ENCODE results near the gene NCMAP.

NCMAP gene

DNA sequence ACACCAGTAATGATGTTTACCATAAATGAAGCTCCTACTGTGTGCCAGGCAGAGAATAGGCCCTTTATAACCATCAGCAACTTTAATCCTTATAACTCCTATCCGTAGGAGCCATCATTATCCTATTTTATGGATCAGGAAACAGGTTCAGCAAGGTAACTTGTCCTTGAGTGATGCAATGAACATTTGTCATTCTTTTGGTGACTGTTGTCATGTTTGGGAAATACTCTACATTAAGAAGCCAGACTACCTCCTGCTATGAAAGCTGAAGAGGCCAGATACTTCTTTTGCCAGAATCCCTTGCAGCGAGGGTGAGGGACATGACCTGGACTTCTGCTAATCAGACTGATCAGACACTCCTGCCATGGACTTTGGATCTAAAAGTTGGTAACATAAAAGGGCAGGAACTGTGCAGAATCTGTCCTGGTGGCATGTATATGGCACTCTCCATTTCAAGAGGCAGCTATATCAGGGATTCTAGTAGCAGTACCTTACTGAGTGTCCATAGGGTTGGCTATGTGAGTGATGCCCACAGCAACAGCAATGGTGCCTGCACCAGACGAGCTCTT, 54.1 kb downstream of the NCMAP start:
- Histone ChIP-seq H3K4me2 (ENCODE audit: low read length) (no peak overlapping the region), H3K4me3 (ENCODE audit: low read length) (no peak overlapping the region), H3K27ac (ENCODE audit: low read depth, low read length) (no peak overlapping the region), H3F3A (ENCODE audit: control insufficient read depth, insufficient read depth) (no peaks in the 10 kb centered on the region), H3K4me1 (ENCODE audit: control insufficient read depth, low read length) (no peaks in the 10 kb centered on the region), H3K27me3 (ENCODE audit: control insufficient read depth, low read length) (peaks cover 26% of the 10 kb centered on the region), H4K20me1 (ENCODE audit: control insufficient read depth, insufficient read depth, low read depth, low read length) (no peaks in the 10 kb centered on the region), H3K36me3 (ENCODE audit: control insufficient read depth, low read length) (no peaks in the 10 kb centered on the region), H3K9me2 (replicated peaks; ENCODE audit: control insufficient read depth, low read length) (no peaks in the 10 kb centered on the region), H3K79me2 (ENCODE audit: control insufficient read depth, low read length) (no peaks in the 10 kb centered on the region), H3K9me3 (ENCODE audit: control insufficient read depth, insufficient read depth, low read length) (no peaks in the 10 kb centered on the region)
- TF ChIP-seq, protein P1, sequence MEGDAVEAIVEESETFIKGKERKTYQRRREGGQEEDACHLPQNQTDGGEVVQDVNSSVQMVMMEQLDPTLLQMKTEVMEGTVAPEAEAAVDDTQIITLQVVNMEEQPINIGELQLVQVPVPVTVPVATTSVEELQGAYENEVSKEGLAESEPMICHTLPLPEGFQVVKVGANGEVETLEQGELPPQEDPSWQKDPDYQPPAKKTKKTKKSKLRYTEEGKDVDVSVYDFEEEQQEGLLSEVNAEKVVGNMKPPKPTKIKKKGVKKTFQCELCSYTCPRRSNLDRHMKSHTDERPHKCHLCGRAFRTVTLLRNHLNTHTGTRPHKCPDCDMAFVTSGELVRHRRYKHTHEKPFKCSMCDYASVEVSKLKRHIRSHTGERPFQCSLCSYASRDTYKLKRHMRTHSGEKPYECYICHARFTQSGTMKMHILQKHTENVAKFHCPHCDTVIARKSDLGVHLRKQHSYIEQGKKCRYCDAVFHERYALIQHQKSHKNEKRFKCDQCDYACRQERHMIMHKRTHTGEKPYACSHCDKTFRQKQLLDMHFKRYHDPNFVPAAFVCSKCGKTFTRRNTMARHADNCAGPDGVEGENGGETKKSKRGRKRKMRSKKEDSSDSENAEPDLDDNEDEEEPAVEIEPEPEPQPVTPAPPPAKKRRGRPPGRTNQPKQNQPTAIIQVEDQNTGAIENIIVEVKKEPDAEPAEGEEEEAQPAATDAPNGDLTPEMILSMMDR (IDR thresholded peaks at IDR 0.05; ENCODE audit: low read depth, low read length, poor library complexity, severe bottlenecking) = no peak
- no peak for TF ChIP-seq EZH2phosphoT487 (IDR thresholded peaks at IDR 0.05; ENCODE audit: borderline replicate concordance, low read length)

DNA sequence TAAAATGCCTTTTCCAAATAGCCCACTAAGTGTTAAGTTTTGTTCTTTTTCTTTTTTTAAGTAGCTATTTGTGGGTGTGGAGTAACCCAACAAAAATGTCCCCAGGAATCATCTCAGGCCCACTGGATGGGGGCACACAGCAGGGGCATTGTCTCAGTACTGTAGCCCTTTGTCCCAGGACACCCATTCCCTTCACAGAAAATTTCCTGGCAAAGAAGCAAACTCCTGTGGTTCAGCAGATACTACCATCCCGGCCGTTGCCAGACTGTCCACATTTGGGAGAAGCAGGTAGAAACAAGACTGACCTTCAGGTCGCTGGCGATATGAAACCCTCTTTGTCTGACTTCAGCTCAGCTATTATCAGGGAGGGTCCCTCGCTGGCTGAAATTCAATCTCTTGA, 63.5 kb downstream of the NCMAP start:
- H3K27me3 ChIP-seq (ENCODE audit: control insufficient read depth, low read length) = peaks cover 29% of the 10 kb centered on the region
- no peaks in the 10 kb centered on the region for H3K9me2 ChIP-seq (replicated peaks; ENCODE audit: control insufficient read depth, low read length)
- H4K20me1 ChIP-seq (ENCODE audit: control insufficient read depth, insufficient read depth, low read depth, low read length) = no peaks in the 10 kb centered on the region
- H3F3A ChIP-seq (ENCODE audit: control insufficient read depth, insufficient read depth) = no peaks in the 10 kb centered on the region
- TF ChIP-seq EZH2phosphoT487 (IDR thresholded peaks at IDR 0.05; ENCODE audit: borderline replicate concordance, low read length) = no peak
- TF ChIP-seq, protein P1 (IDR thresholded peaks at IDR 0.05; ENCODE audit: low read depth, low read length, poor library complexity, severe bottlenecking) = no peak
- H3K36me3 ChIP-seq (ENCODE audit: control insufficient read depth, low read length) = no peaks in the 10 kb centered on the region
- no peak overlapping the region for H3K27ac ChIP-seq (ENCODE audit: low read depth, low read length)
- H3K4me2 ChIP-seq (ENCODE audit: low read length) = no peak overlapping the region
- no peaks in the 10 kb centered on the region for H3K4me1 ChIP-seq (ENCODE audit: control insufficient read depth, low read length)
- H3K9me3 ChIP-seq (ENCODE audit: control insufficient read depth, insufficient read depth, low read length) = no peaks in the 10 kb centered on the region
- no peak overlapping the region for H3K4me3 ChIP-seq (ENCODE audit: low read length)
- no peaks in the 10 kb centered on the region for H3K79me2 ChIP-seq (ENCODE audit: control insufficient read depth, low read length)

DNA sequence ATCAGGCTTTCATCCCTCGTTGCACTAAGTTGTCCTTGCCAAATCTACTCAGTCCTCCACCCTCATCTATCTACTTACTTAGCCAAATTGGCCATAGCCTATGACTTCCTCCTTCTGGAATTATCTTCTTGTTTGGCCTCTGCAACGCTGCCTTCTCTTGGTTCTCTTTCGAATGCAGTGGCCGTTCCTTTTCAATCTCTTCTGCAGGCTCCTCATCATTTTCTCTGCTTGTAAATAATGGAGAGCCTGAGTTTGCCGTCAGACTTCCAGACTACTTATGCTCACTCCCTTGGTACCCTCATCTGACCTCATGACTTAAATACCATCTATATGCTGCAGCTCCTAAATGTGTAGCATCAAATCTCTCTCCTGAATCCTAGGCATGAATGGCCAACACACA, 64.8 kb downstream of the NCMAP start:
- Histone ChIP-seq H3K9me3 (ENCODE audit: control insufficient read depth, insufficient read depth, low read length) (no peaks in the 10 kb centered on the region), H3K36me3 (ENCODE audit: control insufficient read depth, low read length) (no peaks in the 10 kb centered on the region), H4K20me1 (ENCODE audit: control insufficient read depth, insufficient read depth, low read depth, low read length) (no peaks in the 10 kb centered on the region), H3K79me2 (ENCODE audit: control insufficient read depth, low read length) (no peaks in the 10 kb centered on the region), H3K4me3 (ENCODE audit: low read length) (no peak overlapping the region), H3K27ac (ENCODE audit: low read depth, low read length) (no peak overlapping the region), H3K4me2 (ENCODE audit: low read length) (no peak overlapping the region), H3K27me3 (ENCODE audit: control insufficient read depth, low read length) (peaks cover 29% of the 10 kb centered on the region), H3K4me1 (ENCODE audit: control insufficient read depth, low read length) (no peaks in the 10 kb centered on the region), H3K9me2 (replicated peaks; ENCODE audit: control insufficient read depth, low read length) (no peaks in the 10 kb centered on the region), H3F3A (ENCODE audit: control insufficient read depth, insufficient read depth) (no peaks in the 10 kb centered on the region)
- TF ChIP-seq, protein P1 (IDR thresholded peaks at IDR 0.05; ENCODE audit: low read depth, low read length, poor library complexity, severe bottlenecking) = no peak
- TF ChIP-seq EZH2phosphoT487 (IDR thresholded peaks at IDR 0.05; ENCODE audit: borderline replicate concordance, low read length) = no peak
